ENCODE data around the gene UMPS.
"Not testable (repeated sequence)": the region's sequence is repeated elsewhere in the genome, so short reads cannot be mapped to it uniquely, and the experiment has no call there.

UMPS gene

GRCh38 chr3:124781476-124782376, 51.5 kb downstream of the UMPS start:
- DNase-seq = no peak

GRCh38 chr3:124782377-124782712, 52.1 kb downstream of the UMPS start:
- DNase-seq = not testable (repeated sequence)

- no peak for DNase-seq
These were observed 53.4 kb downstream of the UMPS start for GRCh38 chr3:124783696-124784095.

DNA sequence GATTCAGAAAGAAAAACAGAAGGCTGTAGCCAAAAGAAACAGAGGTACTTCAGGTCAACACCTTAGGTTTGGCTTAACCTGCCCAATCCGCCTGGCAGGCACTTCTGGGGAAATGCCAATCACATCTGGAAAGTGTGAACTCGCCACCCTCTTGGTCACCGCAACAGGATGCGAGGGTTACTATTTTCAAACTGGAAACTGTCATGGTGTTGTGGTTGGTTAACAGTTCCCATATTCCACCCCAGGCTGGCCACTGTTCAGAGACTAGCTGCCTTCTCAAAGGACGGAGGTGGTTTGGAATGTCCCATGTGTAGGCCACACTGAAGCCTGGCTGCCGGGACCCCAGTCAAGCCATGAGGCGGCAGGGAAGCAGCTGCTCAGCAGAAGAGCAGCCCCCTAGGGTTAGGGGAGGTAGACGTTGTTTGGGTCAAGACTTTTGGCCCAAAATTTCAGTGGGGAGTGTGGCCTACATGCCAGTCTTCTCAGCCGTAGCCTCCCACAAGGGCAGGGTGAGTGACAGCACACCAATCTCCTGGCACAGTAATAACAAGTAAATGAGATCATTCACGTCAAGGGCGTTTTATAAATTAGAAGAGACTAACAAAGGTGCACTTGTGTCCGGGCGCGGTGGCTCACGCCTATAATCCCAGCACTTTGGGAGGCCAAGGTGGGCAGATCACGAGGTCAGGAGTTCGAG, 54.6 kb downstream of the UMPS start:
- no peak for DNase-seq

DNA sequence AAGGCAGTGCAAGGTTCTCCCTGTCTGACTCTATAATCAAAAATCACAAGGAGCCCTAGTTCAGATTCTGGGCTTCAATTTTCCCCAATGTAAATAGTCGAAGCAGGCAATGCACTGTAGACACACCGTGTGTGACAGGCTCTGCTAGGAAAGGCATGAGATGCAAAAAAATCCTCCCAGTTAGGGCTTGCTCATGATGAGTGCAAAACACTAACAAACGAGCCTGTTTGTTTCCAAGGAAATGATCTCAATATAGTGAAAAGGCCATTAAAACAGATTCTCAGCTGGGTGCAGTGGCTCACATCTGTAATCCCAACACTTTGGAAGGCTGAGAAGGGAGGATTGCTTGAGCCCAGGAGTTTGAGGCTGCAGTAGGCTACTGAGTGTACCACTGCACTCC, 55.7 kb downstream of the UMPS start:
- DNase-seq = no peak

DNA sequence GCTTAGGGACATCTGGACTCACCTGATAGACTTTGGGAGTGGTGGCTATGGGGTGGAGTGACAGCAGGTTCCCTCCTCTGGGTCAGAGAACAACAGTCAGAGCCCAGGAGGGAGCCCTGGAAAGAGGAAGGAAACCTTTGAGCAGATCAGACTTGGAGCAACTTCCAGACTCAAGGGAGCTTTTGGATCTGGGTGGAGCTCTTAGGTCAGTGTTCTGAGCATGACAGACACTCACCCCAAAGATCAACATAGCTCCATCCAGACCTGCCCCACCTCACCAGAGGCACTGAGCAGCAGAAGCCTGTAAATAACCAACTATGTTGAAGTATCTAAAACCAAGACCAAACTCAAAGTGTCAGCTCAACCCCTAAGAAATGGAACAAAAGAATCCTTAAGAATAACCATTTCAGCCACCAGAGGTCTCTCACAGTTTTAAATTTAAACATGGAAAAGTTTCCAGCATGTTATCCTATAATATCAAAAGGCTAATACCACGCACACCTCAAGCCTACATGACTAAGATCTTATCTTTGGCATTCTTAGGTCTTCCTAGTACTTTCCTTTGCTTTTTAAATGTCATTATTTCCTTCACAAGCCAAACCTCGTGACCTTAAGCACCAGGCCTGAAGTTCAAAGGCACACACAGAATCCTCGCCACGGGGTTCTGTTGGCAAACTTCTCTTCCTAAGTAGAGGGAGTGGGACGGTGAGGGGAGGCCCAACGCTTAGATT, 56.4 kb downstream of the UMPS start:
- DNase-seq = no peak

DNA sequence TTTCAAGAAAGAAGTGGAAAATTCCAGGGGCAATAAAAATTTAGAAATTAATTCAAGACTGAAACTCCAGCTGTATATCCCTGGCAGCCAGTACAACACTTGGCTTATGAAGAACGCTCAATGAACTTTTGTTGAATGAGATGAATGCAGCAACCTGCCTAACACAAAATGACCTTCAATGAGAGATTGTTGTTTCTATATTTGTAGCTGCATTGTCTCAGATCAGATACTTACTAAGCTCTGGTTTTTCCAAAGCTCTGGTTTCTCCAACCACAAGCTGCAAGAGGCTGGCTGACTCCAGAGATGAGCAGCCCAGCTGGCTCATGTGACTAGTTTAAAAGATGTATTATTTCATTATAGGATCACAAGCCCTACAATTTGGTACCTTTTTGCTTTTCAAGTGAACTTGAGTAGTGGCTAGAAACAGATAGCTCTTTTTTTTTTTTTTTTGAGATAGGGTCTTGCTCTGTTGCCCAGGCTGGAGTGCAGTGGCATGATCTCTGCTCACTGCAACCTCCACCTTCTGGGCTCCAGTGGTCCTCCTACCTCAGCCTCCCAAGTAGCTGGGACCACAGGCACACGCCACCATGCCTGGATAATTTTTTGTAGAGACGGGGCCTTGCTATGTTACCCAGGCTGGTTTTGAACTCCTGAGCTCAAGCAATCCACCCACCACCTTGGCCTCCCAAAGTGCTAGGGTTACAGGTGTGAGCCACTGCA, 57.4 kb downstream of the UMPS start:
- no peak for DNase-seq

DNA sequence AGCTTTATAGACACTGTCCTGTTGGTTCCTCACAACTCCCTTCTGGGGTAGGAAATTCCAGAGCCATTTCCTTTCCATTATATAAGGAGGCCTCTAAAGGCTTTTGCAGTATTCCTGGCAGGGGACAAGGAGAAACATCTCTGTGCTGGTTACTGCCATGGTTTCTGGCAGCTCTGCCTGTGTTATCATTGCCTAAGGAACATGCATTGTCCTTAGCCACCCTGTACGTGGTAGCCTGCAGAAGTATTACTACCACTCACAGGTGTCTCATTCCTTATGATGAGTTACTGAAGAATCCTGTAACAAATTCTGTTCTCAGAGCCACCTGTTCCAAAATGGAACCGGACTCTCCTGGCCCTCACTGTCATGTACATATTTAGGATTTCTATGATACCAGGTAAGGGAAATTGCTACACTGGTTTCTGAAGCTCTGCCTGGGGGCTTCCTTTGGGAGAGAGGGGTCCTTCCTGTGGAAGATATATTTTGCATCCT, 58.0 kb downstream of the UMPS start:
- DNase-seq = no peak

DNA sequence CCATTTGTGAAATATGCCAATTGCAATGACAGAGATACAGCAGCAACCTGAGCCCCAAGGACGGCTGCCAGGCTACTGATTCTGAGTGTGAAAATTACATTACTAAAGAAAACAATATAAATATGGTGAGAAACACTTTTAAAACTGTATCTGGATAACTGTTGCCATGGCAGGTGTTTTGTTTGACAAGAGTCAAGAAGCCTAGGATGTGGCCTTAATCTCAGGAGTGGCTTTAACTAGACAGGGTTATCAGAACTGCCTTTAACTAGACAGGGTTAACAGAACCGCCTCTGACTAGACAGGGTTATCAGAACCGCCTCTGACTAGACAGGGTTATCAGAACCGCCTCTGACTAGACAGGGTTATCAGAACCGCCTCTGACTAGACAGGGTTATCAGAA, 58.9 kb downstream of the UMPS start:
- DNase-seq = not testable (repeated sequence)

DNA sequence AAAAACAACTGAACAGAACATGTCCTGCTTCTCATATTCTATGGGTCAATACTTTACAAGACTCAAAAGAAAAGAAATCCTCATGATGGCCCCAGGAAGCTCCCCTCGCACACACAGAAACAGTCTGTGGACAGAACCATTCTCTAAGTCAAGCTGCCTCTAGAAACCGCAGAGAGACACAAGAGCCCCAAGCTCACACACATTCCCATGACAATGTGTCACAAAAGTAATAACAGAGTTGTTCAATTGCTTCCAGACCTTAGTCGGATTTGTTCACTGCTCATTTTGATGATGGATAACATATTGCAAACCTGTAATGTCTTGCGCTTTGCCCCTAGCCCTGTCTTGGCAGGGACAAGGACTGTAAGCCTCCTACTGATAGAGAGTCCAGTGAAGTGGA, 60.9 kb downstream of the UMPS start:
- no peak for DNase-seq

- no peak for DNase-seq
These were observed 61.4 kb downstream of the UMPS start for GRCh38 chr3:124791639-124792151.

- no peak for DNase-seq
These were observed 62.2 kb downstream of the UMPS start for GRCh38 chr3:124792341-124793040.

GRCh38 chr3:124793054-124793739, 62.9 kb downstream of the UMPS start:
- no peak for DNase-seq

- DNase-seq = no peak
These were observed 66.2 kb downstream of the UMPS start for GRCh38 chr3:124796477-124796876.

DNA sequence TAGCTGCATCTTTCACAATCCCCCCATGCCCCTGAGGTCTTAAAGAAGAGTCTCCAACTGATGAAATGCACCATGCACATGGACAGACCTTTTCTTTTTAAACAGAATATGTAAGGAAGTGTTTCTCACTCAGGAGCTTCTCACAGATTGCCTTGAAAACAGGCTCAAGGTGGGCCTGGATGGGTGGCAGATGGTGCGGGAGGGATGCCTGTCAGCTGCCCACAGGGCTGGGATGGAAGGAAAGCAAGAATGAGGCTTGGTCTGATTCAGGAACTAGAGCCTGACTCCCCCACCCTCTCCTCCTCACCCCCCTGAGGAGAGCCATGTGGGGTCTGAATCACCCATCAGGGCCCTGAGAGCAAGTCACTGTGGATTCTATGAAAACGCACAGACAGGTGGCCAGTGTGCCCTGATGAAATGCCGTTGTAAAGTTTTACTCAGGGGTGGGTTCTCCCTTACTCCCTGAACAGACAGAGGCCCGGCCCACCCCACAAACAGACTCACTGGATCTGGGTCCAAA, 67.2 kb downstream of the UMPS start:
- no peak for DNase-seq

Data from CD4-positive, alpha-beta T cell treated with Interferon gamma for 1 hour (primary cell).